ENCODE results near the gene PCDHGB2. TPM values are rescaled to one million over a fixed set of nuclear protein-coding genes. Genes with fewer than 3 reads are reported as not detected.

Gene PCDHGB2
- total and polyA plus RNA-seq, 2 of the 4 experiments (the other 2 are of a cell fraction), result 2.6 to 3.0 TPM

DNA sequence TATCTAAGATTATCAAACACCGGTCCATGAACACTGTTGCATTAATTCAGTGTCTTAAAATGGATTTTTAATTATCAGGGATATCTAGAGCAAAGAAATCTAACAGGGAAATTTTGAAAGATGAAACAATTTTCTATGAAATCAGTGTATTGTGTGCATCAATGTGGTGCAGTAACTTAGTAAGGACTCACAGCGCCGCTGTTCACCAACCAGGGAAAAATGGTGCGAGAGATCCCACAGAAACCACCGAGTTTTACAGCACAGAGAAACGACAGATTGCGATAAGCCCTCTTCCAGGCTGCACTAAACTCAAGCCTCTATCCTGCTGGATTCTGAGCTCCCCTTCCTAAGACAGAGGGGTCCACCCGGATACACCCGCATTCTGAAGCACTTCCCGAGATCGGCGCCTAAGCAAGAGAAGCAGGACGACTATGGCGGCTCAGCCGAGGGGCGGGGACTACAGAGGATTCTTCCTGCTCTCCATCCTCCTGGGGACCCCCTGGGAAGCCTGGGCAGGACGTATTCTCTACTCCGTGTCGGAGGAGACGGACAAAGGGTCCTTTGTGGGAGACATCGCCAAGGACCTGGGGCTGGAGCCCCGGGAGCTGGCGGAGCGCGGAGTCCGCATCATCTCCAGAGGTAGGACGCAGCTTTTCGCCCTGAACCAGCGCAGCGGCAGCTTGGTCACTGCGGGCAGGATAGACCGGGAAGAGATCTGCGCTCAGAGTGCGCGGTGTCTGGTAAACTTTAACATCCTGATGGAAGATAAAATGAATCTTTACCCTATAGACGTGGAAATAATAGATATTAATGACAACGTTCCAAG, 22.9 kb downstream of the PCDHGB2 start, which contains the start of gene PCDHGA7:
TSS of gene PCDHGA7 (plus strand) at position 274 of the 826 bp plus-strand sequence. CDS start at position 432, 158 bp downstream.
- H3K9me3 ChIP-seq (ENCODE audit: control insufficient read depth, insufficient read depth, low read length), result peaks cover 26% of the 10 kb centered on the region
- TF ChIP-seq MAFK (IDR thresholded peaks at IDR 0.05; ENCODE audit: low read depth, low read length) (no peak), MAZ (IDR thresholded peaks at IDR 0.05; ENCODE audit: borderline replicate concordance, low read depth, low read length) (no peak), RAD21 (IDR thresholded peaks at IDR 0.05; ENCODE audit: low read length) (peak; percentile 48)
- TF ChIP-seq, protein P1, sequence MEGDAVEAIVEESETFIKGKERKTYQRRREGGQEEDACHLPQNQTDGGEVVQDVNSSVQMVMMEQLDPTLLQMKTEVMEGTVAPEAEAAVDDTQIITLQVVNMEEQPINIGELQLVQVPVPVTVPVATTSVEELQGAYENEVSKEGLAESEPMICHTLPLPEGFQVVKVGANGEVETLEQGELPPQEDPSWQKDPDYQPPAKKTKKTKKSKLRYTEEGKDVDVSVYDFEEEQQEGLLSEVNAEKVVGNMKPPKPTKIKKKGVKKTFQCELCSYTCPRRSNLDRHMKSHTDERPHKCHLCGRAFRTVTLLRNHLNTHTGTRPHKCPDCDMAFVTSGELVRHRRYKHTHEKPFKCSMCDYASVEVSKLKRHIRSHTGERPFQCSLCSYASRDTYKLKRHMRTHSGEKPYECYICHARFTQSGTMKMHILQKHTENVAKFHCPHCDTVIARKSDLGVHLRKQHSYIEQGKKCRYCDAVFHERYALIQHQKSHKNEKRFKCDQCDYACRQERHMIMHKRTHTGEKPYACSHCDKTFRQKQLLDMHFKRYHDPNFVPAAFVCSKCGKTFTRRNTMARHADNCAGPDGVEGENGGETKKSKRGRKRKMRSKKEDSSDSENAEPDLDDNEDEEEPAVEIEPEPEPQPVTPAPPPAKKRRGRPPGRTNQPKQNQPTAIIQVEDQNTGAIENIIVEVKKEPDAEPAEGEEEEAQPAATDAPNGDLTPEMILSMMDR (conservative IDR thresholded peaks at IDR 0.05; ENCODE audit: low read depth, low read length), result peak; percentile 54
- H3K18ac ChIP-seq (ENCODE audit: low read depth, low read length), result 0 out of 2 replicates have a peak within 1 kb of the TSS, but pooled peaks have one; percentile 65
- 9% methylated on average over 4 of the region's 37 CpGs; no CpG with 5 or more reads in 1 of the 2 experiments for WGBS, 2 experiments (ENCODE audit: extremely low coverage in 2 of 2, insufficient read length in 1 of 2)
- peak; percentile 89 for ATAC-seq (ENCODE audit: low read depth)
- peak within 1 kb of the TSS; percentile 61 for H2BK5ac ChIP-seq (ENCODE audit: low read depth, low read length, poor library complexity, severe bottlenecking)
- in situ Hi-C loops (cut with MboI; ENCODE audit: low sequenced_read_pairs) (no loop called here), intact Hi-C loops (cut with micrococcal nuclease) (loop anchor here (1.0 kb wide), 1 partner anchor 176 kb away; no protein-coding TSS in a partner anchor), dilution Hi-C loops (cut with HindIII; ENCODE audit: low sequenced_read_pairs, unreplicated experiment) (no loop called here)
- no peak within 1 kb of the TSS for H2AK5ac ChIP-seq (ENCODE audit: low read depth, low read length)
- H3K4me1 ChIP-seq (ENCODE audit: control insufficient read depth, insufficient read depth, low read length), result no peaks in the 10 kb centered on the region
- peaks cover 0 to 6% of the 10 kb centered on the region in 2 experiments; a peak in 1 of 4 replicates for H3K79me1 ChIP-seq (ENCODE audit: low read depth in 1 of 2, low read length in 2 of 2)
- peak within 1 kb of the TSS; percentile 58 to 96; a peak in 3 of 4 replicates for H4K8ac ChIP-seq (ENCODE audit: low read depth in 2 of 2, low read length in 2 of 2)
- H3K9me1 ChIP-seq (ENCODE audit: insufficient read depth, low read length), result no peaks in the 10 kb centered on the region
- H3K56ac ChIP-seq (ENCODE audit: extremely low read depth, insufficient read depth, low read length), result peak within 1 kb of the TSS; percentile 90
- peak within 1 kb of the TSS; percentile 85 for H3K23ac ChIP-seq (ENCODE audit: low read depth, low read length)
- H4K5ac ChIP-seq (ENCODE audit: low read depth, low read length), result peak within 1 kb of the TSS; percentile 84
- ChIA-PET CTCF (no interaction called here), POLR2A (ENCODE audit: unreplicated experiment) (no interaction called here)
- H3K4ac ChIP-seq (ENCODE audit: low read depth, low read length), result peak within 1 kb of the TSS; percentile 94
- H3K27me3 ChIP-seq (ENCODE audit: control insufficient read depth, insufficient read depth, low read length), result no peaks in the 10 kb centered on the region
- peak within 1 kb of the TSS; percentile 83 for H3K4me3 ChIP-seq (ENCODE audit: insufficient read depth, low read depth, low read length)
- BruUV-seq (replicated peaks), result no TSS peak
- H2AK9ac ChIP-seq (replicated peaks; ENCODE audit: low read depth, low read length, poor library complexity), result peak within 1 kb of the TSS; percentile 72
- H4K20me1 ChIP-seq (ENCODE audit: insufficient read depth, low read length), result no peaks in the 10 kb centered on the region
- H2BK20ac ChIP-seq (ENCODE audit: low read depth, low read length), result peak within 1 kb of the TSS; percentile 69; the same call in 1 of the 2 replicates
- peak within 1 kb of the TSS; percentile 73 for H3K27ac ChIP-seq (ENCODE audit: insufficient read depth, low read length)
- H3K36me3 ChIP-seq (ENCODE audit: control insufficient read depth, insufficient read depth, low read length), result peaks cover 3% of the 10 kb centered on the region; the same call in 1 of the 2 replicates
- H3K14ac ChIP-seq (replicated peaks; ENCODE audit: low read depth, low read length), result peak within 1 kb of the TSS; percentile 90
- peak within 1 kb of the TSS; percentile 93 for H2AFZ ChIP-seq (replicated peaks; ENCODE audit: low read length, poor library complexity)
- H4K91ac ChIP-seq (ENCODE audit: insufficient read depth, low read depth, low read length), result peak within 1 kb of the TSS; percentile 76; the same call in 1 of the 2 replicates
- peak within 1 kb of the TSS; percentile 64 for H3K4me2 ChIP-seq (ENCODE audit: low read depth, low read length)
- peak; percentile 57 for DNase-seq
- 0 out of 3 replicates have a peak within 1 kb of the TSS, but pooled peaks have one; percentile 66 for H2BK15ac ChIP-seq (ENCODE audit: low read depth, low read length)
- peak within 1 kb of the TSS; percentile 94 for H3K9ac ChIP-seq (ENCODE audit: low read depth, low read length)
- peak within 1 kb of the TSS; percentile 65 for H2BK120ac ChIP-seq (ENCODE audit: low read depth, low read length)

Data from IMR-90 (cell line).